Suppressor macrophage treated with lipopolysaccharide for 4 hours (primary cell): ENCODE results near the gene SH3RF3.

Source experiments
- DNase-seq: peaks from one replicate; pipeline ENCODE4 v3.0.0-alpha.2; 2020

Gene SH3RF3

GRCh38 chr2:109384308-109385271 is 255.6 kb downstream of the SH3RF3 start:
- DNase-seq = no peak

GRCh38 chr2:109385506-109385905 is 256.5 kb downstream of the SH3RF3 start:
- DNase-seq = no peak

- no peak for DNase-seq
These were observed 257.1 kb downstream of the SH3RF3 start for GRCh38 chr2:109386004-109386695.

- no peak for DNase-seq
These were observed 258.3 kb downstream of the SH3RF3 start for GRCh38 chr2:109387221-109387735.

GRCh38 chr2:109387778-109388469 is 258.9 kb downstream of the SH3RF3 start:
- DNase-seq = no peak

GRCh38 chr2:109391243-109391642 is 262.2 kb downstream of the SH3RF3 start:
- DNase-seq = no peak

- no peak for DNase-seq
These were observed 263.1 kb downstream of the SH3RF3 start for GRCh38 chr2:109392140-109392539.

- DNase-seq = no peak
These were observed 264.0 kb downstream of the SH3RF3 start for GRCh38 chr2:109392816-109393661.

- no peak for DNase-seq
These were observed 264.6 kb downstream of the SH3RF3 start for GRCh38 chr2:109393662-109393972.

GRCh38 chr2:109395494-109396201 is 266.6 kb downstream of the SH3RF3 start:
- DNase-seq = no peak

GRCh38 chr2:109396202-109397180 is 267.5 kb downstream of the SH3RF3 start:
- DNase-seq = no peak

GRCh38 chr2:109397893-109398292 is 268.9 kb downstream of the SH3RF3 start:
- DNase-seq = no peak

- no peak for DNase-seq
These were observed 269.5 kb downstream of the SH3RF3 start for GRCh38 chr2:109398366-109399015.

- no peak for DNase-seq
These were observed 270.1 kb downstream of the SH3RF3 start for GRCh38 chr2:109399066-109399465.

- no peak for DNase-seq
These were observed 271.1 kb downstream of the SH3RF3 start for GRCh38 chr2:109400102-109400501.

- no peak for DNase-seq
These were observed 272.4 kb downstream of the SH3RF3 start for GRCh38 chr2:109401370-109401769.

- DNase-seq = no peak
These were observed 273.2 kb downstream of the SH3RF3 start for GRCh38 chr2:109402180-109402579.

GRCh38 chr2:109402980-109403840 is 274.2 kb downstream of the SH3RF3 start:
- DNase-seq = no peak

- no peak for DNase-seq
These were observed 274.8 kb downstream of the SH3RF3 start for GRCh38 chr2:109403841-109404201.
